Fibroblast of lung (primary cell): ENCODE measurements around the gene UNC119B. TPM values are rescaled to one million over a fixed set of nuclear protein-coding genes. Genes with fewer than 3 reads are reported as not detected.

ENCODE experiments used
- DNase-seq, 2 donors: peaks; one replicate each; pipeline versions ENCODE4 v3.0.0 to v3.0.0-alpha.2; 2010; ENCODE audit warnings: low read depth in 2 of 2
- H2AFZ ChIP-seq: 2 replicates; pipeline ENCODE4 v1.5.1; 2012; ENCODE audit warnings: low read length, control low read depth, inconsistent platforms
- H3K27ac ChIP-seq: 2 replicates; pipeline ENCODE4 v1.5.1; 2011; ENCODE audit warnings: low read length, control low read depth; ENCODE audit not compliant: insufficient read depth
- H3K27me3 ChIP-seq: 2 replicates; pipeline ENCODE4 v1.5.1; 2011; ENCODE audit warnings: mild to moderate bottlenecking, low read length; ENCODE audit not compliant: control insufficient read depth, insufficient read depth
- H3K36me3 ChIP-seq: 2 replicates; pipeline ENCODE4 v1.5.1; 2011; ENCODE audit warnings: low read length; ENCODE audit not compliant: control insufficient read depth, insufficient read depth
- H3K4me1 ChIP-seq: 2 replicates; pipeline ENCODE4 v1.5.1; 2011; ENCODE audit warnings: low read length; ENCODE audit not compliant: control insufficient read depth, insufficient read depth; ENCODE audit errors: extremely low read depth
- H3K4me2 ChIP-seq: 2 replicates; pipeline ENCODE4 v1.5.1; 2011; ENCODE audit warnings: low read length, control low read depth; ENCODE audit not compliant: insufficient read depth; ENCODE audit errors: extremely low read depth
- H3K4me3 ChIP-seq, 4 experiments: fragments of 200-600 bp in 1 of 4; sonication (generic) in 1 of 4; replicated peaks in 1 of 4; 2 replicates each; pipeline ENCODE4 v1.5.1; 2011 to 2016; ENCODE audit warnings: low read length in 4 of 4, low read depth in 3 of 4, mild to moderate bottlenecking in 3 of 4, control low read depth in 2 of 4, inconsistent platforms in 1 of 4, mixed read lengths in 1 of 4; ENCODE audit not compliant: insufficient read depth in 1 of 4; ENCODE audit errors: control extremely low read depth in 1 of 4
- H3K79me2 ChIP-seq: 2 replicates; pipeline ENCODE4 v1.5.1; 2012; ENCODE audit warnings: mild to moderate bottlenecking, low read length, inconsistent platforms; ENCODE audit not compliant: control insufficient read depth, insufficient read depth
- H3K9ac ChIP-seq: 2 replicates; pipeline ENCODE4 v1.5.1; 2011; ENCODE audit warnings: mild to moderate bottlenecking, low read length, control low read depth; ENCODE audit not compliant: insufficient read depth
- H3K9me3 ChIP-seq: 2 replicates; pipeline ENCODE4 v1.5.1; 2012; ENCODE audit warnings: low read depth, low read length; ENCODE audit not compliant: control insufficient read depth, insufficient read depth
- H4K20me1 ChIP-seq: 2 replicates; pipeline ENCODE4 v1.5.1; 2011; ENCODE audit warnings: low read length; ENCODE audit not compliant: control insufficient read depth, insufficient read depth; ENCODE audit errors: extremely low read depth
- EZH2 ChIP-seq: IDR thresholded peaks from 2 replicates; pipeline ENCODE4 v1.5.1; 2012; ENCODE audit warnings: low read length, control low read depth, mild to moderate bottlenecking; ENCODE audit errors: missing control alignments
- polyA plus RNA-seq, 2 donors: library from polyadenylated mRNA; depleted of rRNA in 1 of 2; stranded (reverse) in 1 of 2; unstranded in 1 of 2; fragments of >200 nt; gene quantifications; 2 replicates each; pipeline ENCODE4 v1.2.1, GENCODE V29; 2011 to 2012; ENCODE audit warnings: missing spikeins in 1 of 2
- total RNA-seq: library from RNA; depleted of rRNA; stranded (reverse); fragments of >200 nt; gene quantifications from 2 replicates; pipeline ENCODE4 v1.2.1, GENCODE V29; 2014
- TF ChIP-seq, protein P1 (sequence below), 2 donors: IDR thresholded peaks in 1 of 2; conservative IDR thresholded peaks in 1 of 2; 1 replicate in 1 of 2; 2 replicates in 1 of 2; pipeline ENCODE4 v1.5.1; 2011 to 2012; ENCODE audit warnings: low read length in 2 of 2, control low read depth in 1 of 2, inconsistent platforms in 1 of 2, low read depth in 1 of 2, mild to moderate bottlenecking in 1 of 2

The UNC119B gene
- total and polyA plus RNA-seq, 2 donors (not counting 1 experiment from before 2014, with no cell fraction given): 29.1 to 31.2 TPM

DNA sequence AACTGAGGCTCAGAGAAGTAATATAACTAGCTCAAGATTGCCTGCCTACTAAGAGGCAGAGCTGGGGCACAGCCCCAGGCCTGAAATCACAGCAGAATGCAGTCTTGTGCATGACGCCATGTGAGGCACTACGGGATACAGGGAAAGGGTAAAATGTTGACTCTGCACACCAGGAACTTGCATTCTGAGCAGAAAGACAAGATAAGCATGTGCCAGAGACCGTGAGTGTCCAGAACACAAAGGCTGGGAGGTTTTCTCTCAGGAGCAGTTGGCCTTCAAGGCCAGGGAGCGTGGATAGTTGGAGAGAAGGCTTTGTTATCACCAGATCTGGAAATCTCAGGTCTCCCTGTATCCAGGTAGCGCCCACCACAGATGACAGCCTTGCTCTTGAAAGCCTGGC is 46.5 kb upstream of the UNC119B start:
- Histone ChIP-seq H3K4me3 (no peak overlapping the region), H2AFZ (no peak overlapping the region), H3K27me3 (peaks cover 5% of the 10 kb centered on the region), H3K27ac (no peak overlapping the region), H3K36me3 (no peaks in the 10 kb centered on the region), H3K9me3 (no peaks in the 10 kb centered on the region), H4K20me1 (no peaks in the 10 kb centered on the region), H3K9ac (no peak overlapping the region), H3K4me2 (no peak overlapping the region), H3K4me1 (no peaks in the 10 kb centered on the region), H3K79me2 (no peaks in the 10 kb centered on the region)
- no peak for DNase-seq
- TF ChIP-seq EZH2: no peak
- TF ChIP-seq, protein P1, sequence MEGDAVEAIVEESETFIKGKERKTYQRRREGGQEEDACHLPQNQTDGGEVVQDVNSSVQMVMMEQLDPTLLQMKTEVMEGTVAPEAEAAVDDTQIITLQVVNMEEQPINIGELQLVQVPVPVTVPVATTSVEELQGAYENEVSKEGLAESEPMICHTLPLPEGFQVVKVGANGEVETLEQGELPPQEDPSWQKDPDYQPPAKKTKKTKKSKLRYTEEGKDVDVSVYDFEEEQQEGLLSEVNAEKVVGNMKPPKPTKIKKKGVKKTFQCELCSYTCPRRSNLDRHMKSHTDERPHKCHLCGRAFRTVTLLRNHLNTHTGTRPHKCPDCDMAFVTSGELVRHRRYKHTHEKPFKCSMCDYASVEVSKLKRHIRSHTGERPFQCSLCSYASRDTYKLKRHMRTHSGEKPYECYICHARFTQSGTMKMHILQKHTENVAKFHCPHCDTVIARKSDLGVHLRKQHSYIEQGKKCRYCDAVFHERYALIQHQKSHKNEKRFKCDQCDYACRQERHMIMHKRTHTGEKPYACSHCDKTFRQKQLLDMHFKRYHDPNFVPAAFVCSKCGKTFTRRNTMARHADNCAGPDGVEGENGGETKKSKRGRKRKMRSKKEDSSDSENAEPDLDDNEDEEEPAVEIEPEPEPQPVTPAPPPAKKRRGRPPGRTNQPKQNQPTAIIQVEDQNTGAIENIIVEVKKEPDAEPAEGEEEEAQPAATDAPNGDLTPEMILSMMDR (conservative IDR thresholded peaks at IDR 0.05 in 1 of 2, IDR thresholded peaks at IDR 0.05 in 1 of 2; ENCODE audit: low read depth in 1 of 2, low read length in 2 of 2): no peak

DNA sequence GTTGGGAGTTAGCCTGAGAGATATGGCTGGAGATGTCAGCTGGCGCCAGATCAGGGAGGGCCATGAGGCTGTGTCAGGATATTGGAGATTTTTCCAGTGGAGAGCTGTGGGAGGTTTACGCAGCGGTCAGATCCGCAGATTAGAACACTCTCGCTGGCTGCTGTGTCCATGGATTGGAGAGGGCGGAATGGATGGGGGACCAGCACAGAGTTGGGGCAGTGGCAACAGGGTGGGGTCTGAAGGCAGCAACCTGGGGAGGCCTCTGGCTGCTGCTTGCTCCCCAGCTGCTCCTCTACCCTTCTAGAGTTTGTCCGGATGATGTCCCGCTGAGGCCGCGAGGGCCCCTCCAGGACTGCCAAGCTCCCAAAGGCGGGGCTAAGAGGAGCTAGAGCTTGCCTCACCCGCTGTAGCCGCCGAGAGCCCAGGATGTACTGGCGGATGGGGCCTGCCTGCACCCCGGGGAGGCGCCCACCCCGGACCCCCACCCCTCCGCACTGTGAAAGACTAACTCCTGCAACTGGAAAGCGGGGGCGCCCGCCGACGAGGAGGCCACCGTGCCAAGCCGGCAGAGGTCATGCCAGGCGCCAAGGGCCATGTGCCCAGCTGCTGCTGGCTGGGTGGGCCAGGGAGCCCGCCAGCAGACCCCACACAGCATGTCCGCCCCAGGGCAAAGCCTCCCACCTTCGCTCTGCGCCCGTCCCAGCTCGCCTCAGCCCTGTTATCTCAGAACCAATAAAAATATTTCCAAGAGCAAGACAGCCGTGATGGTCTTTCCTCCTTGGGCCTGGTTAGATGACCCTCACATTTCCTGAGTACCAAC is 43.5 kb upstream of the UNC119B start:
- Histone ChIP-seq H3K4me1 (no peaks in the 10 kb centered on the region), H3K27ac (no peak overlapping the region), H3K9me3 (no peaks in the 10 kb centered on the region), H4K20me1 (no peaks in the 10 kb centered on the region), H3K9ac (no peak overlapping the region), H3K4me3 (no peak overlapping the region), H3K79me2 (no peaks in the 10 kb centered on the region), H3K27me3 (peaks cover 4% of the 10 kb centered on the region), H3K36me3 (no peaks in the 10 kb centered on the region), H3K4me2 (no peak overlapping the region), H2AFZ (no peak overlapping the region)
- DNase-seq: no peak
- TF ChIP-seq, protein P1 (conservative IDR thresholded peaks at IDR 0.05 in 1 of 2, IDR thresholded peaks at IDR 0.05 in 1 of 2; ENCODE audit: low read depth in 1 of 2, low read length in 2 of 2): no peak
- TF ChIP-seq EZH2: no peak

DNA sequence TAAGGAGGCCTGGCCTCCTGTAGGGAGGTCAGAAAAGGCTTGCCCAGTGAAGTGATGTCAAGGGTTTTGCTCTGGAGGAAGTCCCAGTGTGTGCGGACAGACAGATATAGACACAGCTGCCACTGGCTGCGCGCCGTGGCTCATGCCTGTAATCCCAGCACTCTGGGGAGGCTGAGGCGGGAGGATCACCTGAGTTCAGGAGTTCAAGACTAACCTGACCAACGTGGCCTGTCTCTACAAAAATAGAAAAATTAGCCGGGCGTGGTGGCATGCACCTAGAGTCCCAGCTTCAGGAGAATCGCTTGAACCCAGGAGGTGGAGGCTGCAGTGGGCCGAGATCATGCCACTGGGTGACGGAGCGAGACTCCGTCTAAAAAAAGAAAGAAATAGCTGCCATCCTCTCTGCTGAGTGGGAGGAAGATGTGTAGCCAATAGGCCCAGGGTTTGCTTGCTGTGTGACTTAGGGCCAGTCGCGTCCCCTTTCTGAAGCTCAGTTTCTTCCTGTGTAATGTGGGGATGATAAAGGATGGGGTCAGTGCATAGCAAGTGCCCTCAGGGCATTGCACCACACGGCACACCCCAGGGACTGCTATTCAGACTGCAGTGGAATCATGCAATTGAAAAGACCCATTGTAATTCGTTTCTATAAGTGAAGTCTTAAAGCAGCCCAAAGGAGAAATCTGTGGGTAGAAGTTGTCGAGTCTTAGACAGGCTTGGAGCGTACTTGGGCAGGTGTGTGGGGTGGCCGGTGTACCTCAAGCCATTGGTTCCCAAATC is 42.0 kb upstream of the UNC119B start:
- H3K4me3 ChIP-seq: no peak overlapping the region
- H3K27me3 ChIP-seq: peaks cover 4% of the 10 kb centered on the region
- H4K20me1 ChIP-seq: no peaks in the 10 kb centered on the region
- H3K79me2 ChIP-seq: no peaks in the 10 kb centered on the region
- H3K9me3 ChIP-seq: no peaks in the 10 kb centered on the region
- H3K4me2 ChIP-seq: no peak overlapping the region
- TF ChIP-seq, protein P1 (conservative IDR thresholded peaks at IDR 0.05 in 1 of 2, IDR thresholded peaks at IDR 0.05 in 1 of 2; ENCODE audit: low read depth in 1 of 2, low read length in 2 of 2): no peak
- TF ChIP-seq EZH2: no peak
- H2AFZ ChIP-seq: no peak overlapping the region
- H3K9ac ChIP-seq: no peak overlapping the region
- no peaks in the 10 kb centered on the region for H3K4me1 ChIP-seq
- no peaks in the 10 kb centered on the region for H3K36me3 ChIP-seq
- DNase-seq: no peak
- no peak overlapping the region for H3K27ac ChIP-seq
